ENCODE results near the gene ACAA2. TPM values are rescaled to one million over a fixed set of nuclear protein-coding genes. Genes with fewer than 3 reads are reported as not detected.

Gene ACAA2
- polyA plus RNA-seq, 1 experiment: 33.8 TPM

DNA sequence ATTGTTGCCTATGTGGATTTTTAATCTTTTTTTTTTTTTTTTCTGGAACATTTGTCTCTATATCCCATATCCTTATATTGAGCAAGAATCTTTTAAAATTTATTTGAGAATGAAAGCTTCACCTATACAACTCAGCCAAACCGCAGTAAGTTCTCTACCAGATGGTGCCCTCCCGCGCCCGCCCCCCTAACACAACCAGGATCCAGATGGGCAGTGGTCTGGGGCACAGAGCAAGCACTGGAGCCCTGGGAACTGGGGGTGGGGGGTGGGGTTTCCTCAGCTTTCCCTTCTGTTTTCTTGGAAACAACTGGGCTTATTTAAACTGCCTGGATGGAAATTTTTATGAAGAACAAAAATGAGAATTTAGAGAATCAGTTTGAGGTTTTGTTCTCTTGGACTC is 74.6 kb downstream of the ACAA2 start:
- Histone ChIP-seq H3K4me3 (ENCODE audit: low read depth, low read length) (no peak overlapping the region), H3K27ac (ENCODE audit: low read depth, low read length) (no peak overlapping the region), H3K27me3 (ENCODE audit: control insufficient read depth, insufficient read depth, low read length) (no peaks in the 10 kb centered on the region), H3K9me3 (ENCODE audit: control insufficient read depth, insufficient read depth, low read length) (no peaks in the 10 kb centered on the region)
- DNase-seq (ENCODE audit: low read depth, low spot score): no peak
- ChIA-PET CTCF (interaction anchor here (0.8 kb wide), 1 partner anchor 9 kb away, joined by 3 read pairs; no protein-coding TSS in a partner anchor), POLR2A (no interaction called here)
- TF ChIP-seq, protein P1, sequence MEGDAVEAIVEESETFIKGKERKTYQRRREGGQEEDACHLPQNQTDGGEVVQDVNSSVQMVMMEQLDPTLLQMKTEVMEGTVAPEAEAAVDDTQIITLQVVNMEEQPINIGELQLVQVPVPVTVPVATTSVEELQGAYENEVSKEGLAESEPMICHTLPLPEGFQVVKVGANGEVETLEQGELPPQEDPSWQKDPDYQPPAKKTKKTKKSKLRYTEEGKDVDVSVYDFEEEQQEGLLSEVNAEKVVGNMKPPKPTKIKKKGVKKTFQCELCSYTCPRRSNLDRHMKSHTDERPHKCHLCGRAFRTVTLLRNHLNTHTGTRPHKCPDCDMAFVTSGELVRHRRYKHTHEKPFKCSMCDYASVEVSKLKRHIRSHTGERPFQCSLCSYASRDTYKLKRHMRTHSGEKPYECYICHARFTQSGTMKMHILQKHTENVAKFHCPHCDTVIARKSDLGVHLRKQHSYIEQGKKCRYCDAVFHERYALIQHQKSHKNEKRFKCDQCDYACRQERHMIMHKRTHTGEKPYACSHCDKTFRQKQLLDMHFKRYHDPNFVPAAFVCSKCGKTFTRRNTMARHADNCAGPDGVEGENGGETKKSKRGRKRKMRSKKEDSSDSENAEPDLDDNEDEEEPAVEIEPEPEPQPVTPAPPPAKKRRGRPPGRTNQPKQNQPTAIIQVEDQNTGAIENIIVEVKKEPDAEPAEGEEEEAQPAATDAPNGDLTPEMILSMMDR (IDR thresholded peaks at IDR 0.05; ENCODE audit: low read depth, low read length): no peak

DNA sequence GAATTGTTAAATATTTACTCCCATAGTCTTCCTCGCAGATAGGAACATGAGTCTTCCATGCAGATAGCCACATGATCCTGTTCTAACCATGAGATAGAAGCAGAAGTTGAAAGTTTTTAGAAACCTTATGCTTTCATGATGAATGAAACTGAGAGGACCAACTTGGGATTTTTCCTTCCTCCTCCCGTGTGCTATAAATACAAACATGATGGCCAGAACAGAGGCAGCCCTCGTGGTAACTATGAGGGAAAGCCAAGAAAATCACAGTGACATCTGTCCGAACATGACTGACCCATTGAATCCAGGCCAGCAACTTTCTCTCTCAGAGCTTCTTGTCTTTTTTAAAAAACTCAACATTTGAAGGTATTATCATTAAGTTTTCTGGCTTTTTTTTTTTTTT is 78.5 kb downstream of the ACAA2 start:
- DNase-seq (ENCODE audit: low read depth, low spot score): no peak
- CTCF ChIA-PET: no interaction called here
- POLR2A ChIA-PET: no interaction called here
- no peaks in the 10 kb centered on the region for H3K9me3 ChIP-seq (ENCODE audit: control insufficient read depth, insufficient read depth, low read length)
- H3K27ac ChIP-seq (ENCODE audit: low read depth, low read length): no peak overlapping the region
- TF ChIP-seq, protein P1 (IDR thresholded peaks at IDR 0.05; ENCODE audit: low read depth, low read length): no peak
- H3K27me3 ChIP-seq (ENCODE audit: control insufficient read depth, insufficient read depth, low read length): no peaks in the 10 kb centered on the region
- H3K4me3 ChIP-seq (ENCODE audit: low read depth, low read length): no peak overlapping the region

DNA sequence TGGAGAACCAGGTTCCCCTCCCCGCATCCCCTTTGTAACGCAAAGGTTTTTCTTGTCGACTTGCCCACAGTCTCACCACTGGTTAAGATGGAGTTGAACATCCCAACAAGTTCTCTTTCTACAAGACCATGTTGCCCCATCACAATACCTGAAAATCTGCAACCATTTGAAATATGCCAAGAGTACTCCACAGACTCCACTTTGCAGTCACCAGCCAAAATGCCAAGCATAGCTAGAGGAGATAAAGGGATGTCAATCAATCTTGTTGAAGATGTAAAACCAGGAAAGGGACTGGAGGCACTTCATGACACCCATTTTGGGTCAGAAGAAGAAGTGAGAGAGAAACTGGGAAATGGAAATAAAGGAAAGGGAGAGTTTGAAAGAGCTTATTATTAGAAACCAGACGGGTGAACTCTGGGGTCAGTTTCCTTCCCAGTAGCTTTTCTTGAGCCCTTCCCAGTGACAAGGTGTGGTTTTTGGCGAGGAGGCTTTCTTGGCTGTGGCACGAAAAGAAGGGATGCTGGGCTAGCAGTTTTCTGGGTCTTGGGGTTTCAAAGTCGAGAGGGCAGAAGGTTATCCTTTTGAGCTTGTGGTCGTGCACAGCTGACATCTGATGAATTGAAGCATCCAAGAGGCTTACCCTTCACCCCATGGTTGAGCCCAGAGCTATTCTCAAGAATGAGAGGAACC is 79.3 kb downstream of the ACAA2 start:
- H3K27ac ChIP-seq (ENCODE audit: low read depth, low read length): no peak overlapping the region
- H3K9me3 ChIP-seq (ENCODE audit: control insufficient read depth, insufficient read depth, low read length): no peaks in the 10 kb centered on the region
- TF ChIP-seq, protein P1 (IDR thresholded peaks at IDR 0.05; ENCODE audit: low read depth, low read length): no peak
- ChIA-PET CTCF (interaction anchor here (1.0 kb wide), 1 partner anchor 224 kb away, joined by 3 read pairs; no protein-coding TSS in a partner anchor), POLR2A (no interaction called here)
- H3K4me3 ChIP-seq (ENCODE audit: low read depth, low read length): no peak overlapping the region
- no peaks in the 10 kb centered on the region for H3K27me3 ChIP-seq (ENCODE audit: control insufficient read depth, insufficient read depth, low read length)
- DNase-seq (ENCODE audit: low read depth, low spot score): no peak

DNA sequence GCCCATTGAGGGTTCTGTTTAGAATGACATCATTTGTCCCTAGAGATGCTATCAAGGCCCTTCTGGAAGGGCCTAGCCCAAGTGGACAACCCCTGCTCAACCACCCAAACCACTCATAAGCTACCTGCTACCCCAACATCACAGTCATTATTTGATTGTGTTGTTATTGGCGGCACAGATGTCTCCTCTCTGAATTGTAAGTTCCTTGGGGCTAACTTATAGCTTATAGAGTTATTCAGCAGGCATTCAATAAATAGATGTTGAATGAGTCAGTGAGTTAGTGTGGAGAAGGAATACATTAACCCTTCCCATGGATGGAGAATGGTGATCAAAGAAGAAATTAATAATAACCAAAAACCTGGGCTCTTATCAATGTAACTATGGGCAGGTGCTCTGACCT is 80.0 kb downstream of the ACAA2 start:
- no peak overlapping the region for H3K4me3 ChIP-seq (ENCODE audit: low read depth, low read length)
- DNase-seq (ENCODE audit: low read depth, low spot score): no peak
- no peak overlapping the region for H3K27ac ChIP-seq (ENCODE audit: low read depth, low read length)
- H3K27me3 ChIP-seq (ENCODE audit: control insufficient read depth, insufficient read depth, low read length): no peaks in the 10 kb centered on the region
- TF ChIP-seq, protein P1 (IDR thresholded peaks at IDR 0.05; ENCODE audit: low read depth, low read length): no peak
- ChIA-PET CTCF (interaction anchor here (1.0 kb wide), 1 partner anchor 223 kb away, joined by 3 read pairs; no protein-coding TSS in a partner anchor), POLR2A (no interaction called here)
- H3K9me3 ChIP-seq (ENCODE audit: control insufficient read depth, insufficient read depth, low read length): no peaks in the 10 kb centered on the region

Small RNAs within 50 kb of the gene (small RNA-seq; reads per million reads assigned to genes)
- gene RF00283 (ENCODE audit: insufficient read length, low read depth): not detected
- not detected for gene SCARNA17 (ENCODE audit: insufficient read length, low read depth)
